PC-3 (cell line): Measurements from ENCODE around the gene APOL4.

ENCODE experiments used
- CTCF ChIP-seq: fragments of 300-600 bp; sonication (generic); conservative IDR thresholded peaks from 2 replicates; pipeline ENCODE4 v1.5.1; 2017; ENCODE audit warnings: antibody characterized with exemption, low read depth, mild to moderate bottlenecking, low read length
- EZH2 ChIP-seq: fragments of 300-600 bp; sonication (generic); IDR thresholded peaks from one replicate; pipeline ENCODE4 v1.6.1; 2017; ENCODE audit warnings: antibody characterized with exemption, mild to moderate bottlenecking, low read length; ENCODE audit not compliant: unreplicated experiment
- EZH2phosphoT487 ChIP-seq: fragments of 300-600 bp; sonication (generic); IDR thresholded peaks from 2 replicates; pipeline ENCODE4 v1.6.1; 2018; ENCODE audit warnings: mild to moderate bottlenecking, antibody characterized with exemption, low read length, borderline replicate concordance

DNA sequence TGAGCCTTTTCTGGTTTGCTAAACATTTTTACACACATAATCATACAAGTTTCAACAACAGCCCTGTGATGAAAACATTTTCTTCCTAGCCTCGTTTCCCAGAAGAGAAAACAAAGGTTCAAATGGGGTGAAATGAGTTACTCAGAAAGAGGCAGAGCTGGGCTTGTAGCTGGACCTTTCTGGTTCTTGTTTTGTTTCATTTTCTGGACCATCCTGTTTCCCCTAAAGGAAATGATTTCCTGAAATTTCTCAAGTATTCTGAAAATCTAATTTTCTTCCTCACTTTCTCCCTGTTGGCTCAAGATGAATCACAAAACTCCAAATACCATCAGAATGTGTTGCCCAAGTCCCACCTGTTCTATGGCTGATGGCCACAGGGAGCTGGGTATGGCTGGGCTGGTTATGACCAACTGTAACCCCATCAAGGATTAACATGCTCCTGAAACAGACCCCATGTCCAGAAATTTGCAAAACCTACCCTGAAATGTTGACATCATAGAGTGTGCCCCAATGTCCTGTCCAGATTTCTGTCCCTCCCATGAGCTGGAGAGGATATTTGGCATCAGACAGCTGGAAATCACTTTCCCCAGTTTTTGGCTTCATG, 6.7 kb upstream of the APOL4 start:
- TF ChIP-seq CTCF (no peak), EZH2 (no peak), EZH2phosphoT487 (no peak)
